Measurements from ENCODE around the gene PICALM.

DNA sequence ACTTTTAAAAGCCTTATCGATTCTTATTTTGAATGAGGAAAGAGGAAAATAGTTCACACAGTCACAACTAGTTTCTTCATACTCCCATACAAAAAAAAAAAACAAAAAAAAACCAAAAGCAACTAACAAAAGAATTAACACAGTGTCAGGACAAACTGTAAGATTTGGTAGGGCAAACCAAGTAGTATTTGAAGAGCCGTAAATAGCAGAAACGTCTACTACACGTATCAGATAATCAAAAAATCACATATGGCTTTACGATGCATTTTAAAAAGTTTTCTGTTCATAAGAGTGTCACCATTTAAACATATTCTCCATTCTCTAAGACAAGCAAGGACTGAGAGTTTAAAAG, 2.3 kb downstream of the PICALM start:
- TF ChIP-seq GATA2 (IDR thresholded peaks at IDR 0.05; ENCODE audit: low read depth, low read length), result no peak
- TF ChIP-seq GATA3 (IDR thresholded peaks at IDR 0.05; ENCODE audit: low read depth, low read length), result no peak

Measured in SH-SY5Y (cell line).